ENCODE results near the gene LAMTOR1.

LAMTOR1 gene

DNA sequence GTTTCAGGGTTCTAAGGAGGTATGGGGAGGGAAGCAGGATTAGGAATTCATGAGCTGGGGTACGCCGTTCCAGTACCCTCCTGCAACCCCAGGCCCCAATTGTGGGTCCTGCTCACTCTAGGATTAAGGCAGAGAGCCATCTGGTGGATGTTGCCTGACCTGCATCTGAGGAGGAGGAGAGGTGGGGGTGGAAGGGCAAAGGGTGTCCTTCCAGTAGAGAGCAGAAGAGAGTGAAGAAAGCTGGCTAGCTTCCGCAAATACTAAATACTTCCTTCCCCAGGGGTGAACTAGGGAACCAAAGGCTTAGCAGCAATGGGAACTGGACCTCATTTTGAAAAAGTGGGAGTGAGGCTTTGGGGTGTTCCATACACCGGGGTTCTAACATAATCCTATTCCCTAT, 11.8 kb downstream of the LAMTOR1 start:
- peaks cover 23% of the 10 kb centered on the region for H3K36me3 Mint-ChIP-seq (ENCODE audit: low read depth)
- no peaks in the 10 kb centered on the region for H3K9me3 Mint-ChIP-seq
- TF ChIP-seq, protein P1, sequence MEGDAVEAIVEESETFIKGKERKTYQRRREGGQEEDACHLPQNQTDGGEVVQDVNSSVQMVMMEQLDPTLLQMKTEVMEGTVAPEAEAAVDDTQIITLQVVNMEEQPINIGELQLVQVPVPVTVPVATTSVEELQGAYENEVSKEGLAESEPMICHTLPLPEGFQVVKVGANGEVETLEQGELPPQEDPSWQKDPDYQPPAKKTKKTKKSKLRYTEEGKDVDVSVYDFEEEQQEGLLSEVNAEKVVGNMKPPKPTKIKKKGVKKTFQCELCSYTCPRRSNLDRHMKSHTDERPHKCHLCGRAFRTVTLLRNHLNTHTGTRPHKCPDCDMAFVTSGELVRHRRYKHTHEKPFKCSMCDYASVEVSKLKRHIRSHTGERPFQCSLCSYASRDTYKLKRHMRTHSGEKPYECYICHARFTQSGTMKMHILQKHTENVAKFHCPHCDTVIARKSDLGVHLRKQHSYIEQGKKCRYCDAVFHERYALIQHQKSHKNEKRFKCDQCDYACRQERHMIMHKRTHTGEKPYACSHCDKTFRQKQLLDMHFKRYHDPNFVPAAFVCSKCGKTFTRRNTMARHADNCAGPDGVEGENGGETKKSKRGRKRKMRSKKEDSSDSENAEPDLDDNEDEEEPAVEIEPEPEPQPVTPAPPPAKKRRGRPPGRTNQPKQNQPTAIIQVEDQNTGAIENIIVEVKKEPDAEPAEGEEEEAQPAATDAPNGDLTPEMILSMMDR (IDR thresholded peaks at IDR 0.05; ENCODE audit: unreplicated experiment in 3 of 3) = peak; percentile 73 to 85 (median 84)
- peak overlapping the region; percentile 9 to 46 (median 11) for H3K27ac Mint-ChIP-seq
- H3K4me1 Mint-ChIP-seq = peaks cover 6% of the 10 kb centered on the region
- no peak overlapping the region for H3K4me3 Mint-ChIP-seq
- no peaks in the 10 kb centered on the region for H3K27me3 Mint-ChIP-seq (ENCODE audit: low read depth)

DNA sequence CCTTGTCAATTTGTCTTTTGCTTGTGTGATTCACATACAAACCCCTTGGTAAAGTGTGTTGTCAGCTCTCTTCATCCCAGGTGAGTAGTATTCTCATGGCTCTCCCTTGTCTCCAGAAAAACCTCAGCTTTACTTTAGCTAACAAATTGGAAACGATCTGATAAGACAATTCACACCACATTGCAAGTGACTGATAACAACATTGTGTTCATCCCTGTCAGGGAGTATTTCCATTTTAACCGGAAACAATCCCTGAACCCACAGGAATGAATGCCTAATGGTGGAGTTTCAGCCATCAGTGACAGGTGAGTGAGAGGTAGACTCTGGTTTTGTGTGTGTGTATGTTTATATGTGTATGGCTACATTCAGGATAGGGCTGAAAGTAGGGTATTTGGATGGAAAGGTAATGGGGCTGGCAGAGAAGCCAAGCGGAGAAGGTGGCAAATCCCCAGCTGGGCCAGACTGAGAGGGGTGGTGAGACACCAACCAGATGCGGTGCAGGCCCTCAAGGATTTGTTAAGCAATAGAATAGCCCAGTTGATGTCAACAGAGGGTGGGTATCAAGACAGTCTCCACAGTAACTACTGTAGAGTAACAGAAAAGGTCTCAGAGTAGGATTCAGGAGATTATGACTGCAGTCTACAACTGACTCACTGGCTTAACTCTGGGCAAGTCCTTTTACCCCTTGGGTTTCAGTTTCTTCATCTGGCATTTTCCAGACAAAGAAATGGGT, 14.9 kb downstream of the LAMTOR1 start:
- TF ChIP-seq, protein P1 (IDR thresholded peaks at IDR 0.05; ENCODE audit: unreplicated experiment in 3 of 3) = no peak
- Mint-ChIP-seq H3K4me3 (no peak overlapping the region), H3K9me3 (no peaks in the 10 kb centered on the region), H3K27ac (no peak overlapping the region), H3K36me3 (ENCODE audit: low read depth) (peaks cover 12% of the 10 kb centered on the region), H3K27me3 (ENCODE audit: low read depth) (no peaks in the 10 kb centered on the region), H3K4me1 (peaks cover 20% of the 10 kb centered on the region)

DNA sequence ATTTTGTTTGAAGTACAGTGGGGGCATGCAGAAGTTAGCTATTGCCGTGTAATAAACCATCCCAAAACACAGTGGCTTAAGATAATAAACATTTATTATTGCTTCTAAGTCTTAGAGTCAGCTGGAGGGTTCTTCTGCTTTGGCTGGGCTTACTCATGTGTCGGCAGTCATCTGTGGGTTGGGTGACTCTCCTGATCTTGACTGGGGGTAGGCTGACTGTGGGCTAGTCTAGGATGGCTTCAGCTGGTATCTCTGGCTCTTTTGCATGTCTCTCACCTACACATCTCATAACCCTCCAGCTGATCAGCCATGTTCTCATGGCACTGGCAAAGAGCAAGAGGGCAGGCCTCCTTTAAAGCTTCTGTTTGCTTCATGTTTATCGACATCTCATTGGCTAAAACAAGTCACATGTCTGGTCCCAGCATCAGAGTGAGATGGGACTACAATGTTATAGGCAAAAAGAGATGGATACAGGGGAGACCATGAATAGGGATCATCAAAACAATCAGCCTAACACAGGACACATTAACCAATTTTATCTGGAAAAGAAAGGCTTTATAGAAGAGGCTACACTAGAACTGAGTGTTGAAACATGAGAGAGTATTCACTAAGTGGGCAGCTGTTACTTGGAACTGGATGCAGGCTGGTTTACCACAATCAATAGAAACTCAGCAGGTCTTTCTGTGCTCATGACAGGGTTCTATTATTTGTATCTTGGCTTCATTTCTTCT, 17.3 kb downstream of the LAMTOR1 start:
- Mint-ChIP-seq H3K27me3 (ENCODE audit: low read depth) (no peaks in the 10 kb centered on the region), H3K9me3 (no peaks in the 10 kb centered on the region), H3K36me3 (ENCODE audit: low read depth) (peaks cover 12% of the 10 kb centered on the region), H3K4me1 (peaks cover 17% of the 10 kb centered on the region), H3K27ac (peak overlapping the region in 2 of 3 experiments; percentile 52 to 64), H3K4me3 (peak overlapping the region in 1 of 3 experiments; percentile 24)
- TF ChIP-seq, protein P1 (IDR thresholded peaks at IDR 0.05; ENCODE audit: unreplicated experiment in 3 of 3) = no peak

DNA sequence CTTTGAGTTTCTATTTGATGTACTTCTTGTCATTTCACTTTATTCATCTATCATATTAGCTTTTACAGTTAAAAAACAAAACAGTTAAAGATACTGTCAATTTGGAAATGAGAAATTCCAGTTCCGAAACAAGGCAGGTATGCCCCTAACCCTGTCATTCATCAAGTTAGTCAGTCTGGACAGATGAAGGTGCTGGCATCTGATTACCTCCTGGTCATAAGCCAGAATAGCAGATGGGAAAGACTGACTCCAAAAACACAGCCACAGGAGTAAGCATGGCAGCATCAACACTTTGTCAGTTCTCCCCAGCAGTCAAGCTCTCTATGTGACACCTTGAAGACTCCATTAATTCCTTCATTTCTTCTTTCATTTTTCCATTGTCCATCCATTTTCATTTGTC, 18.1 kb downstream of the LAMTOR1 start:
- H3K4me3 Mint-ChIP-seq = no peak overlapping the region
- peaks cover 11% of the 10 kb centered on the region for H3K36me3 Mint-ChIP-seq (ENCODE audit: low read depth)
- H3K4me1 Mint-ChIP-seq = peaks cover 21% of the 10 kb centered on the region
- no peaks in the 10 kb centered on the region for H3K27me3 Mint-ChIP-seq (ENCODE audit: low read depth)
- H3K27ac Mint-ChIP-seq = no peak overlapping the region
- H3K9me3 Mint-ChIP-seq = no peaks in the 10 kb centered on the region
- TF ChIP-seq, protein P1 (IDR thresholded peaks at IDR 0.05; ENCODE audit: unreplicated experiment in 3 of 3) = no peak

DNA sequence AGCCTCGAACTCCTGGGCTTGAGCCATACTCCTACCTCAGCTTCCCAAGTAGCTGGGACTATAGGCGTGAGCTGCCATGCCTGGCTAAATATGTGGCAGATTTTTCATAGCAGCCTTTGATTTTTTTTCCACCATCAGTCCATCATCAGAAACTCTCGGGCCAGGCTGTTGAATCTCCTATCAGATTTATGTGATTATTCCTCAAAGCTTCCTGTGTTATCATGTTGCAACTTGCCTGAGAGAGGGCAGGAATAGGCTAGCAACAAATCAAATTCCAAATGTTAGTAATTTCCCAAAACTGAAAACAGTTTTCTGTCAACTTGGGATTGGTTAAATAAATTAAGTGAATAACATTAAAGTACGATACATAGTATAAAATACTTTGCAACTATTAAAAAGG, 19.0 kb downstream of the LAMTOR1 start:
- no peak overlapping the region for H3K4me3 Mint-ChIP-seq
- no peak overlapping the region for H3K27ac Mint-ChIP-seq
- peaks cover 9% of the 10 kb centered on the region for H3K36me3 Mint-ChIP-seq (ENCODE audit: low read depth)
- peaks cover 21% of the 10 kb centered on the region for H3K4me1 Mint-ChIP-seq
- H3K9me3 Mint-ChIP-seq = no peaks in the 10 kb centered on the region
- TF ChIP-seq, protein P1 (IDR thresholded peaks at IDR 0.05; ENCODE audit: unreplicated experiment in 3 of 3) = no peak
- H3K27me3 Mint-ChIP-seq (ENCODE audit: low read depth) = no peaks in the 10 kb centered on the region

Measured in nephron (organoid).